ENCODE results near the gene RDX. TPM values are rescaled to one million over a fixed set of nuclear protein-coding genes. Genes with fewer than 3 reads are reported as not detected.

The RDX gene
- total RNA-seq, 4 donors from 2014 or later, result 95.7 to 140 (median 115) TPM

- in situ Hi-C loops (cut with MboI; ENCODE audit: low sequenced_read_pairs in 4 of 4), result no loop called here
- TF ChIP-seq CTCF (IDR thresholded peaks at IDR 0.05 in 4 of 5, conservative IDR thresholded peaks at IDR 0.05 in 1 of 5), result no peak
- TF ChIP-seq POLR2A (IDR thresholded peaks at IDR 0.05), result no peak
- Histone ChIP-seq H3K36me3 (peaks cover 0 to 14% of the 10 kb centered on the region in 2 donors), H3K9me3 (no peaks in the 10 kb centered on the region), H3K4me1 (peaks cover 0 to 5% of the 10 kb centered on the region in 2 donors), H3K27me3 (no peaks in the 10 kb centered on the region), H3K27ac (no peak overlapping the region), H3K4me3 (no peak overlapping the region)
- intact Hi-C loops (cut with DNase I; ENCODE audit: low total_unique reads), result no loop called here
- DNase-seq (no peak), ATAC-seq (no peak)
These were observed 23.5 kb downstream of the RDX start for GRCh38 chr11:110272919-110273318.

GRCh38 chr11:110269996-110270395, 26.4 kb downstream of the RDX start:
- intact Hi-C loops (cut with DNase I; ENCODE audit: low total_unique reads) (no loop called here), in situ Hi-C loops (cut with MboI; ENCODE audit: low sequenced_read_pairs in 4 of 4) (no loop called here)
- DNase-seq (no peak), ATAC-seq (no peak)
- H3K9me3 ChIP-seq, result no peaks in the 10 kb centered on the region
- H3K27ac ChIP-seq, result no peak overlapping the region
- peaks cover 0 to 5% of the 10 kb centered on the region in 2 donors for H3K4me1 ChIP-seq
- TF ChIP-seq POLR2A (IDR thresholded peaks at IDR 0.05), result no peak
- no peak for TF ChIP-seq CTCF (IDR thresholded peaks at IDR 0.05 in 4 of 5, conservative IDR thresholded peaks at IDR 0.05 in 1 of 5)
- peaks cover 0 to 14% of the 10 kb centered on the region in 2 donors for H3K36me3 ChIP-seq
- no peak overlapping the region for H3K4me3 ChIP-seq
- no peaks in the 10 kb centered on the region for H3K27me3 ChIP-seq

- Histone ChIP-seq H3K27ac (no peak overlapping the region), H3K27me3 (no peaks in the 10 kb centered on the region), H3K4me3 (no peak overlapping the region), H3K36me3 (peaks cover 0 to 14% of the 10 kb centered on the region in 2 donors), H3K4me1 (peaks cover 0 to 5% of the 10 kb centered on the region in 2 donors), H3K9me3 (no peaks in the 10 kb centered on the region)
- DNase-seq (no peak), ATAC-seq (no peak)
- intact Hi-C loops (cut with DNase I; ENCODE audit: low total_unique reads), result no loop called here
- TF ChIP-seq CTCF (IDR thresholded peaks at IDR 0.05 in 4 of 5, conservative IDR thresholded peaks at IDR 0.05 in 1 of 5), result no peak
- no peak for TF ChIP-seq POLR2A (IDR thresholded peaks at IDR 0.05)
- in situ Hi-C loops (cut with MboI; ENCODE audit: low sequenced_read_pairs in 4 of 4), result no loop called here
These were observed 28.0 kb downstream of the RDX start for GRCh38 chr11:110268441-110268840.

GRCh38 chr11:110262072-110262403, 34.4 kb downstream of the RDX start:
- Histone ChIP-seq H3K4me1 (no peaks in the 10 kb centered on the region), H3K4me3 (no peak overlapping the region), H3K36me3 (peaks cover 0 to 9% of the 10 kb centered on the region in 2 donors), H3K27me3 (no peaks in the 10 kb centered on the region), H3K9me3 (no peaks in the 10 kb centered on the region), H3K27ac (no peak overlapping the region)
- no peak for TF ChIP-seq POLR2A (IDR thresholded peaks at IDR 0.05)
- TF ChIP-seq CTCF (IDR thresholded peaks at IDR 0.05 in 4 of 5, conservative IDR thresholded peaks at IDR 0.05 in 1 of 5), result no peak
- ATAC-seq (no peak), DNase-seq (no peak)
- intact Hi-C loops (cut with DNase I; ENCODE audit: low total_unique reads), result no loop called here
- in situ Hi-C loops (cut with MboI; ENCODE audit: low sequenced_read_pairs in 4 of 4), result no loop called here
